ENCODE data around the gene KIF19.

KIF19 gene

DNA sequence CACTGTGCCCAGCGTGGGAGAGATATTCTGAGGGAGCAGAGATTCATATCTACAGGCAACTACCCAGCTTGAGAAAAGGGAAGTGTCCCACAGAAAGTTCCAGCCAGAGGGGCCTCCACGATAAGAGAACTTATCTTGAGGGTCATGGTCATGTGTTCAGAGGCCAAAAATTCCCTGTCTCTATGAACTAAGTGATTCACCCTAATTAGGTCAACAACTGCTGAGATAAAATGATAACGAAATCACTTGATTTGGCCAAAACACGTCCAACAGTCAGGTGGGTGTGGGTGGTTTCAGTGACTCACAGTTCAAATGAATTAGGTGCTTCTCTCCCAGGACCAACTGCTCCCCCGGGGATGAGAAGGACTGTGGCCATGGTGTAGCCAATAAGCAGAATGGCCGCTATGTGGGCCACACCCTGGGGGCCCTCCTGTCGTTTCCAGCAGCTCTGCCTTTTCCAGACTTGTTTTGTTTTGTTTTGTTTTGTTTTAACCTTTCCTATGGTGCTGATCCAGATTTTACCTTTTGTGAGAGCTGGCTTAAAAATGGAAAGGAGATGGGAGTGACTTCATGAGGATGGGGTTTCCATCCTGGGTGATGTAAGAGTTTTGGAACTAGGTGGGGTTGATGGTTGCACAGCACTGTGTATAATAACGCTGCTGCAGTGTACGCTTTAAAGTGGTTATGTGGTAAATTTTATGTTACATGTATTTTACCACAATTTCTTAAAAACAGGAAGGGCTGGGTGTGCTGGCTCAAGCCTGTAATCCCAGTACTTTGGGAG is 43.2 kb upstream of the KIF19 start:
- no peak overlapping the region for H3K27ac ChIP-seq
- H3K36me3 ChIP-seq (replicated peaks), result no peaks in the 10 kb centered on the region
- no peak overlapping the region for H3K4me3 ChIP-seq (ENCODE audit: low read depth, low read length)
- H3K27me3 ChIP-seq (replicated peaks), result no peaks in the 10 kb centered on the region
- TF ChIP-seq CTCF (IDR thresholded peaks at IDR 0.05; ENCODE audit: low read depth, low read length, missing control alignments), result no peak
- DNase-seq, result no peak
- in situ Hi-C loops (cut with HindIII; ENCODE audit: low pct_ligation_motif_present, low sequenced_read_pairs), result no loop called here

DNA sequence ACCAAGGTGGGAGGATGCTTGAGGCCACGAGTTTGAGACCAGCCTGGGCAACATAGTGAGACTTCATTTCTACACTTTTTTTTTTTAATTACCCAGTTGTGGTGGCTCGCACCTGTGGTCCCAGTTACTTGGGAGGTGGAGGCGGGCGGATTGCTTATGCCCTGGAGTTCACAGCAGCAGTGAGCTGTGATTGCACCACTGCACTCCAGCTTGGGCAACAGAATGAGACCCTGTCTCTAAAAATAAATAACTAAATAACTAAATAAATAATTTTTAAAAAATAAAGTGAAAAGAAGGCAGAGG is 42.7 kb upstream of the KIF19 start:
- H3K27ac ChIP-seq, result no peak overlapping the region
- no peak overlapping the region for H3K4me3 ChIP-seq (ENCODE audit: low read depth, low read length)
- H3K27me3 ChIP-seq (replicated peaks), result no peaks in the 10 kb centered on the region
- H3K36me3 ChIP-seq (replicated peaks), result no peaks in the 10 kb centered on the region
- TF ChIP-seq CTCF (IDR thresholded peaks at IDR 0.05; ENCODE audit: low read depth, low read length, missing control alignments), result no peak
- in situ Hi-C loops (cut with HindIII; ENCODE audit: low pct_ligation_motif_present, low sequenced_read_pairs), result no loop called here
- no peak for DNase-seq

DNA sequence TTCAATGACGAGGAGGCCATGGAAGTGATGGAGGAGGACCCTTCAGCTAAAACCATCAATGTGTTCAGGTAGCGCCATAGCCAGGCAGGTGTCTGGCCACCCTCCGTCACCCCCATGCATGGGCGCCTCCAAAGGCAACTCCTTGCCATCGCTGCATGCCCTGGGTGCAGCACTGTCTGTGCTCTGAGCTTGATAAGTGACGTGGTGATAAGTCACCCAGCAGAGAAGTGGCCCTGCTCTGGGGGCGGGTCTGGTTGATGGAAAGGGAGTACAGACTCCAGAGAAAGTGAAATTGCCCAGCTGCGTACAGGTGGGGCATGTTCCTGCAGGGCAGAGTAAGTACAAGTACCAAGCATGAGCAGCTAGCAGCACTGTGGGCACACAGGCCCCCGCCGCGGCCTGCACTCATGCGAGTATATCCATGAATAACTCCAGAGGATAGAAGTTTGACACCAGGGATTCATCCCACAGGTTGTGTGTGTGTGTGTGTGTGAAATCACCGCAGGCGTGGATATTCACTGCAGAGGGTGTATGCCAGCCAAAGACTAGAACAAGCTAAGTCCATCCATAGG is 38.9 kb upstream of the KIF19 start:
- Histone ChIP-seq H3K4me3 (ENCODE audit: low read depth, low read length) (no peak overlapping the region), H3K27ac (no peak overlapping the region), H3K36me3 (replicated peaks) (no peaks in the 10 kb centered on the region), H3K27me3 (replicated peaks) (no peaks in the 10 kb centered on the region)
- DNase-seq, result no peak
- TF ChIP-seq CTCF (IDR thresholded peaks at IDR 0.05; ENCODE audit: low read depth, low read length, missing control alignments), result no peak
- in situ Hi-C loops (cut with HindIII; ENCODE audit: low pct_ligation_motif_present, low sequenced_read_pairs), result no loop called here

DNA sequence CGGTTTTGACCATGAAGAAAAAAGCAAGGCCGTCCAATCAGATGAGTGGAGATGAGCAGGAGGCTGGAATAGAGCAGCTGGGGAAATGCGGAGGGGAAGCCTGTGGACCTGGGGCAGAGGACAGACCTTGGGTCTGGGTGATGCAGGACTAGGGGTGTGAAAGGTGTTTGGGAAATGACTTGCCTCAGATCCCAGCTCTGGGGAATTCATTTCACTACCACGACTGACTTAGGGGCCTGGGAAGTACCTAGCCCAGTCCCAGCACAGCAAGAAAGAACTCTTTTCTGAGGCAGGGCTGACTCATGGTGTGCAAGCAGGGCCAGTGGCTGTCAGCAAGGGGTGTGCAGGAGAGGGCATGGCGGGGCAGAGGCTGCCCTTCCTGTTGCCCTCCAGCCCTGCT is 37.2 kb upstream of the KIF19 start:
- no peaks in the 10 kb centered on the region for H3K27me3 ChIP-seq (replicated peaks)
- no peaks in the 10 kb centered on the region for H3K36me3 ChIP-seq (replicated peaks)
- TF ChIP-seq CTCF (IDR thresholded peaks at IDR 0.05; ENCODE audit: low read depth, low read length, missing control alignments), result no peak
- in situ Hi-C loops (cut with HindIII; ENCODE audit: low pct_ligation_motif_present, low sequenced_read_pairs), result no loop called here
- DNase-seq, result no peak
- no peak overlapping the region for H3K4me3 ChIP-seq (ENCODE audit: low read depth, low read length)
- no peak overlapping the region for H3K27ac ChIP-seq

GRCh38 chr17:74289688-74290087 is 36.3 kb upstream of the KIF19 start:
- Histone ChIP-seq H3K4me3 (ENCODE audit: low read depth, low read length) (no peak overlapping the region), H3K27ac (no peak overlapping the region), H3K36me3 (replicated peaks) (no peaks in the 10 kb centered on the region), H3K27me3 (replicated peaks) (no peaks in the 10 kb centered on the region)
- in situ Hi-C loops (cut with HindIII; ENCODE audit: low pct_ligation_motif_present, low sequenced_read_pairs), result no loop called here
- no peak for DNase-seq
- no peak for TF ChIP-seq CTCF (IDR thresholded peaks at IDR 0.05; ENCODE audit: low read depth, low read length, missing control alignments)

GRCh38 chr17:74290340-74290739 is 35.7 kb upstream of the KIF19 start:
- Histone ChIP-seq H3K27ac (no peak overlapping the region), H3K36me3 (replicated peaks) (no peaks in the 10 kb centered on the region), H3K27me3 (replicated peaks) (no peaks in the 10 kb centered on the region), H3K4me3 (ENCODE audit: low read depth, low read length) (no peak overlapping the region)
- in situ Hi-C loops (cut with HindIII; ENCODE audit: low pct_ligation_motif_present, low sequenced_read_pairs), result no loop called here
- no peak for TF ChIP-seq CTCF (IDR thresholded peaks at IDR 0.05; ENCODE audit: low read depth, low read length, missing control alignments)
- DNase-seq, result no peak
